Measurements from ENCODE around the gene LY6G5B. TPM values are rescaled to one million over a fixed set of nuclear protein-coding genes. Genes with fewer than 3 reads are reported as not detected.

The LY6G5B gene
- total RNA-seq, 4 donors from 2014 or later = 0.19 to 2.7 (median 0.60) TPM; not detected in 1

DNA sequence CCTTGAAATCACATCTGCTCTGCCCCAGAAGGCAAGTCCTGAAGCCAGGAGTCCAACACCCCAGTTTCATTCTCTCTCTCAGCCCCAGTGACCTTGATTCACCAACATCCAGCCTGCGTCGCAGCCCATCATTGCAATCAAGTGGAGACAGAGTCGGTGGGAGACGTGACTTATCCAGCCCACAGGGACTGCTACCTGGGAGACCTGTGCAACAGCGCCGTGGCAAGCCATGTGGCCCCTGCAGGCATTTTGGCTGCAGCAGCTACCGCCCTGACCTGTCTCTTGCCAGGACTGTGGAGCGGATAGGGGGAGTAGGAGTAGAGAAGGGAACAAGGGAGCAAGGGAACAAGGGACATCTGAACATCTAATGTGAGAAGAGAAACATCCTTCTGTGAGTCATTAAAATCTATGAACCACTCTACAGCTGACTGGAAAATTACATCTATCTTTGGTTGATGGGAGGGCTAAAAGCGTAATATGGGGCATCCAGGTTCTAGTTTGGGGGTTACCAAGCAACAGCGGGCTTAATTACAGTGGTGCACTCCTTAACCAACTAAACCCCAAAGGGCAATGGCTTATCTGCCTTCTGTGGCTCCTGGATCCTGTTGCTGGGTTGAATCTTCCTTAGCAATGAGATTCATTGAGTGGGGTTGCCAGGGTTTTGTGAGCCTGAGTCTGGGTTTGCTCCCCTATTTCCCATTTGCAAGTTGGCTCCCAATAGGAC lies 47.9 kb downstream of the LY6G5B start:
- intact Hi-C loops (cut with DNase I; ENCODE audit: low total_unique reads) (no loop called here), in situ Hi-C loops (cut with MboI; ENCODE audit: low sequenced_read_pairs in 4 of 4) (no loop called here)
- Histone ChIP-seq H3K9me3 (no peaks in the 10 kb centered on the region), H3K27ac (no peak overlapping the region), H3K36me3 (no peaks in the 10 kb centered on the region), H3K27me3 (no peaks in the 10 kb centered on the region), H3K4me1 (no peaks in the 10 kb centered on the region), H3K4me3 (no peak overlapping the region)
- no peak for ATAC-seq
- no peak for DNase-seq
- TF ChIP-seq, protein P1, sequence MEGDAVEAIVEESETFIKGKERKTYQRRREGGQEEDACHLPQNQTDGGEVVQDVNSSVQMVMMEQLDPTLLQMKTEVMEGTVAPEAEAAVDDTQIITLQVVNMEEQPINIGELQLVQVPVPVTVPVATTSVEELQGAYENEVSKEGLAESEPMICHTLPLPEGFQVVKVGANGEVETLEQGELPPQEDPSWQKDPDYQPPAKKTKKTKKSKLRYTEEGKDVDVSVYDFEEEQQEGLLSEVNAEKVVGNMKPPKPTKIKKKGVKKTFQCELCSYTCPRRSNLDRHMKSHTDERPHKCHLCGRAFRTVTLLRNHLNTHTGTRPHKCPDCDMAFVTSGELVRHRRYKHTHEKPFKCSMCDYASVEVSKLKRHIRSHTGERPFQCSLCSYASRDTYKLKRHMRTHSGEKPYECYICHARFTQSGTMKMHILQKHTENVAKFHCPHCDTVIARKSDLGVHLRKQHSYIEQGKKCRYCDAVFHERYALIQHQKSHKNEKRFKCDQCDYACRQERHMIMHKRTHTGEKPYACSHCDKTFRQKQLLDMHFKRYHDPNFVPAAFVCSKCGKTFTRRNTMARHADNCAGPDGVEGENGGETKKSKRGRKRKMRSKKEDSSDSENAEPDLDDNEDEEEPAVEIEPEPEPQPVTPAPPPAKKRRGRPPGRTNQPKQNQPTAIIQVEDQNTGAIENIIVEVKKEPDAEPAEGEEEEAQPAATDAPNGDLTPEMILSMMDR (IDR thresholded peaks at IDR 0.05 in 4 of 5, conservative IDR thresholded peaks at IDR 0.05 in 1 of 5) = no peak
- TF ChIP-seq POLR2A (IDR thresholded peaks at IDR 0.05) = no peak

DNA sequence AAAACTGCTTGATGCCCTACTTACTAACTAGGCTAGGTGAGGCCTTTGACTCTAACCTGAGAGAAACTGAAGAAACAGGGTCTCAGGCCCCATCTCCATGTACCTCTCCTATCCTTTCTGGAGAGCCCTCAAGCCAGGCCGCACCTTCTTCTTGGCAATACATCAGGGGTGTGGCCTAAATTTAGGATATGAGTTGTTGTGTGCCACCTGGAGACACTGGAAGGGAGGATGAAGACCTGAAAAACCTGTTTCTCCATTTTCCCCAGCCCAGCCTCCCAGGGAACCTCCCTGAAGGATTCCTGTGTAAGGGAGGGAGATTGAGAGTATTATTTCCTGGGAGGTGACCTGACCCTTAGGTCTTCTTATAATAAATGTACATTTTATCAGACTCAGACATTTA lies 48.5 kb downstream of the LY6G5B start:
- DNase-seq (no peak), ATAC-seq (no peak)
- H3K36me3 ChIP-seq = no peaks in the 10 kb centered on the region
- H3K4me1 ChIP-seq = no peaks in the 10 kb centered on the region
- no peaks in the 10 kb centered on the region for H3K27me3 ChIP-seq
- in situ Hi-C loops (cut with MboI; ENCODE audit: low sequenced_read_pairs in 4 of 4) (no loop called here), intact Hi-C loops (cut with DNase I; ENCODE audit: low total_unique reads) (no loop called here)
- TF ChIP-seq, protein P1 (IDR thresholded peaks at IDR 0.05 in 4 of 5, conservative IDR thresholded peaks at IDR 0.05 in 1 of 5) = no peak
- TF ChIP-seq POLR2A (IDR thresholded peaks at IDR 0.05) = no peak
- no peak overlapping the region for H3K4me3 ChIP-seq
- H3K27ac ChIP-seq = no peak overlapping the region
- H3K9me3 ChIP-seq = no peaks in the 10 kb centered on the region

DNA sequence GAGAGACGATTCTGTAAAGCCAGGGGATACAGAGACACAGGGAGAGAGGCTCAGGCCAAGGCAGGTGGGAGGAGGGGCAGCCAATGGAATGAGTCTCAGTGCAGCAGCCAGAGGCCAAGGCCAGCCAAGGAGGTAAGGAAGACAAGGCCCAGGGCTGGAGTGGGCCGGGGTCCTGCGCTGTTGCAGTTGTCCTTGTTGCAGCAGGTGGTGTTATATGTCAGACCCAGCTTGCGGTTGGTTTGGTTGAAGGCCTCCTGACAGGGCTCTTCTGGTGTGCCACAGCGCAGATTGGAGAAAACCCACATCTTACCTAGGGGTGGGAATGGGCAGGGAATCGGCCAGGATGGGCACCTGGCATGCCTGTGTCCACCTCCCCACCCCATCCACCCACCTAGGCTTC lies 49.2 kb downstream of the LY6G5B start:
- TF ChIP-seq, protein P1 (IDR thresholded peaks at IDR 0.05 in 4 of 5, conservative IDR thresholded peaks at IDR 0.05 in 1 of 5) = no peak
- TF ChIP-seq POLR2A (IDR thresholded peaks at IDR 0.05) = no peak
- H3K4me3 ChIP-seq = no peak overlapping the region
- no peaks in the 10 kb centered on the region for H3K4me1 ChIP-seq
- intact Hi-C loops (cut with DNase I; ENCODE audit: low total_unique reads) (no loop called here), in situ Hi-C loops (cut with MboI; ENCODE audit: low sequenced_read_pairs in 4 of 4) (no loop called here)
- ATAC-seq (no peak), DNase-seq (no peak)
- H3K36me3 ChIP-seq = no peaks in the 10 kb centered on the region
- H3K9me3 ChIP-seq = no peaks in the 10 kb centered on the region
- no peaks in the 10 kb centered on the region for H3K27me3 ChIP-seq
- no peak overlapping the region for H3K27ac ChIP-seq

DNA sequence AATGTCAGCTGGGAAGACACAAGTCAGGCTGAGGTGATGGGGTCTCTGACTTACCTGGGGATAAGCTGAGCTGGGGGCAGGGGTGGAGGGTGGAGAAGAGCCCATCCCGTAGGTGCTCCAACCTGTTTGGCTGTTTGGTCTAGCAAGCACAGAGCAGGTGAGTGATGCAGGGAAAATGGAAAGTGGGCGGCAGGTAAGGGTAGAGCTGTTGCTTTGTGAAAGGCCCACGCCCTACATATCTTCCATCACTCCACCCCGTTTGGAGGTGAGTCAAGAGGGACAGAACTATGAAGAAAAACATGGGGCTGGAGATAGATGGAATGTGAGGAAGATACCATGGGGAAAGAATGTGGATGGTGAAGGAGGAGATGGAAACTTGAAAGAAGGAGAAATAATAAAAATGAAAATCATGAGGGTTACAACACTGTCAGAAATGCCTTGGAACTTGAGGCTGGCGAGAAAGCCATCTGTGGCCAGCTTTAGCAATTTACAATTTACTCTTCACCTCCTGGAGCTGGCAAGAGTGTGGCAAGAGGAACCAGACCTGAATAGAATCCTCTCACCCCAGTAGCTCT lies 50.5 kb downstream of the LY6G5B start:
- in situ Hi-C loops (cut with MboI; ENCODE audit: low sequenced_read_pairs in 4 of 4) = no loop called here
- TF ChIP-seq, protein P1 (IDR thresholded peaks at IDR 0.05 in 4 of 5, conservative IDR thresholded peaks at IDR 0.05 in 1 of 5) = no peak
- no peak for TF ChIP-seq POLR2A (IDR thresholded peaks at IDR 0.05)
- ATAC-seq = no peak

More for the DNA sequence above, 50.5 kb downstream of the LY6G5B start:
- no peak overlapping the region for H3K27ac ChIP-seq
- intact Hi-C loops (cut with DNase I; ENCODE audit: low total_unique reads) = no loop called here
- no peaks in the 10 kb centered on the region for H3K36me3 ChIP-seq
- no peaks in the 10 kb centered on the region for H3K27me3 ChIP-seq
- no peaks in the 10 kb centered on the region for H3K4me1 ChIP-seq
- H3K4me3 ChIP-seq = no peak overlapping the region
- no peaks in the 10 kb centered on the region for H3K9me3 ChIP-seq
- DNase-seq = no peak

Data from gastrocnemius medialis (tissue), 4 donors.